ENCODE results near the gene AUTS2.

GRCh38 chr7:69845721-69846495 lies 247.6 kb downstream of the AUTS2 start:
- TF ChIP-seq CTCF (IDR thresholded peaks at IDR 0.05), result no peak
- no peak for TF ChIP-seq POLR2A (IDR thresholded peaks at IDR 0.05)
